GM06990 (cell line): ENCODE results near the gene COL4A2.

Experiments
- DNase-seq: peaks from one replicate; pipeline ENCODE4 v3.0.0-alpha.2; 2011; ENCODE audit not compliant: insufficient read length; ENCODE audit errors: extremely low read depth
- H3K27me3 ChIP-seq: replicated peaks from 2 replicates; pipeline ENCODE4 v1.6.0; 2011; ENCODE audit warnings: low read length; ENCODE audit not compliant: control insufficient read depth, insufficient read depth
- H3K36me3 ChIP-seq: 2 replicates; pipeline ENCODE4 v1.5.1; 2011; ENCODE audit warnings: low read length; ENCODE audit not compliant: control insufficient read depth, insufficient read depth
- H3K4me3 ChIP-seq: replicated peaks from 2 replicates; pipeline ENCODE4 v1.5.1; 2011; ENCODE audit warnings: low read depth, mild to moderate bottlenecking, control low read depth, low read length
- TF ChIP-seq, protein P1 (sequence below): IDR thresholded peaks from 2 replicates; pipeline ENCODE4 v1.5.1; 2011; ENCODE audit warnings: low read length, control low read depth, mild to moderate bottlenecking, inconsistent platforms; ENCODE audit not compliant: insufficient read depth, poor library complexity, severe bottlenecking

Gene COL4A2

DNA sequence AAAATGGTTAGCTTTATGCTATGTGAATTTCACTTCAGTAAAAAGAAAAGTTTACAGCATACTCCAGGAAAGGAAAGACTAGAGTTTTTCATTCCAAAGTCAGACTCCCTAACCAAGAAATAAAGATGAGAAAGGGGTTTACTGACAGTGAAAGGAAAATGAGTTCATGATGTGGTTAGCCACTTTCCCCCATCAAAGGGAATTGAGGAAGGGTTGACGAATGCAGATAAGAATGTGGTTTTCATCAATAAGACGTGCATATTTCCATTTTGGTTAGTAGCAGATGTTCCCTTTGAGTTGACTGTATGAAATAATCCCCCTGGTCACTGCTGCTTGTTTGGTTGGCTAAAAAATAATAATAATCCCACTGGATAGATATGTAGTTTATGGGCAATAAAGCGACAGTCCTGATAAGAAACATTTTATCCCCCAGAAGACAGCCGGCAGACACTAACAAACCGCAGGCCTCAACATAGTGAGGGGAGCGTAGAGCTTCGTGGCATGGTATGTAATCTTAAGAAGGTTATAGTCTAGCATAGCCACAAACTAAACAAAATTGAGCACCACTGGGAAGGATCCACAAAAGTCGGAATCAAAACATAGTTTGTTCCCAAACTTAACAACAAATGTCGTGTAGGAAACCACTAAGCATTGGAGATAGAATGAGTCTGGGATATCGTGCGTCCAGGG lies 114.8 kb downstream of the COL4A2 start:
- DNase-seq = no peak
- no peaks in the 10 kb centered on the region for H3K36me3 ChIP-seq
- H3K27me3 ChIP-seq = no peaks in the 10 kb centered on the region
- TF ChIP-seq, protein P1, sequence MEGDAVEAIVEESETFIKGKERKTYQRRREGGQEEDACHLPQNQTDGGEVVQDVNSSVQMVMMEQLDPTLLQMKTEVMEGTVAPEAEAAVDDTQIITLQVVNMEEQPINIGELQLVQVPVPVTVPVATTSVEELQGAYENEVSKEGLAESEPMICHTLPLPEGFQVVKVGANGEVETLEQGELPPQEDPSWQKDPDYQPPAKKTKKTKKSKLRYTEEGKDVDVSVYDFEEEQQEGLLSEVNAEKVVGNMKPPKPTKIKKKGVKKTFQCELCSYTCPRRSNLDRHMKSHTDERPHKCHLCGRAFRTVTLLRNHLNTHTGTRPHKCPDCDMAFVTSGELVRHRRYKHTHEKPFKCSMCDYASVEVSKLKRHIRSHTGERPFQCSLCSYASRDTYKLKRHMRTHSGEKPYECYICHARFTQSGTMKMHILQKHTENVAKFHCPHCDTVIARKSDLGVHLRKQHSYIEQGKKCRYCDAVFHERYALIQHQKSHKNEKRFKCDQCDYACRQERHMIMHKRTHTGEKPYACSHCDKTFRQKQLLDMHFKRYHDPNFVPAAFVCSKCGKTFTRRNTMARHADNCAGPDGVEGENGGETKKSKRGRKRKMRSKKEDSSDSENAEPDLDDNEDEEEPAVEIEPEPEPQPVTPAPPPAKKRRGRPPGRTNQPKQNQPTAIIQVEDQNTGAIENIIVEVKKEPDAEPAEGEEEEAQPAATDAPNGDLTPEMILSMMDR = no peak
- H3K4me3 ChIP-seq = no peak overlapping the region

DNA sequence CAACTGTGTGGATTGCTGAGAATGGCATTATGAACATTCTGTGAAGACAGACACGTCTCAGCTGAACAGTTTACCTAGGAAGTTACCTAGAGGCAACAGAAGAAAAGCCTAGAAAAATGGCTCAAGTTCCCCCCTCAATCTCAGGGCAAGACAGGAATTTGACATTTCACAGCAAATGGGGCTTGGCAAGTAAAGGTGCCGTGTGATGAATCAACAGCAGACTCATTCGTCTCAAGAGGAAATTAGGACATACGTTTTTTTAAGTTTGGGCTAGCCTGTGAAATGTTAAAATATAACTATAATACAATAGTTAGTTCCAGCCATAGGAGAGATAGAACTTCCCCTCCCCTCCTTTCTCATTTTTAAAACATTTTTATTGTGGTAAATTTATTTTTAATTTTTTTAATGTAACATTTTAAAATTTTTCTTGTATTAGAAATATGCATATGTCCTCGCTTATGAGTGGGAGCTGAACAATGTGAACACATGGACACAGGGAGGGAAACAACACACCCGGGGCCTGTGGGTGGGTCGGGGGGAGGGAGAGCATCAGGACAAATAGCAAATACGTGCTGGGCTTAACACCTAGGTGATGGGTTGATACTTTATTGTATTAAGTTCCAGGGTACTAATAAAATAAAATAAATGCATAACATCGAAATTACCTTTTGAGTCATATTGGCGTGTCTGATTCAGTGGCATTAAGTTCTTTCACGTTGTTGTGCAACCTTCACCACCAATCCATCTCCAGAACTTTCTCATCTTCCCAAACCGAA lies 116.0 kb downstream of the COL4A2 start:
- H3K4me3 ChIP-seq = no peak overlapping the region
- H3K36me3 ChIP-seq = no peaks in the 10 kb centered on the region
- DNase-seq = no peak
- TF ChIP-seq, protein P1 = no peak
- no peaks in the 10 kb centered on the region for H3K27me3 ChIP-seq

DNA sequence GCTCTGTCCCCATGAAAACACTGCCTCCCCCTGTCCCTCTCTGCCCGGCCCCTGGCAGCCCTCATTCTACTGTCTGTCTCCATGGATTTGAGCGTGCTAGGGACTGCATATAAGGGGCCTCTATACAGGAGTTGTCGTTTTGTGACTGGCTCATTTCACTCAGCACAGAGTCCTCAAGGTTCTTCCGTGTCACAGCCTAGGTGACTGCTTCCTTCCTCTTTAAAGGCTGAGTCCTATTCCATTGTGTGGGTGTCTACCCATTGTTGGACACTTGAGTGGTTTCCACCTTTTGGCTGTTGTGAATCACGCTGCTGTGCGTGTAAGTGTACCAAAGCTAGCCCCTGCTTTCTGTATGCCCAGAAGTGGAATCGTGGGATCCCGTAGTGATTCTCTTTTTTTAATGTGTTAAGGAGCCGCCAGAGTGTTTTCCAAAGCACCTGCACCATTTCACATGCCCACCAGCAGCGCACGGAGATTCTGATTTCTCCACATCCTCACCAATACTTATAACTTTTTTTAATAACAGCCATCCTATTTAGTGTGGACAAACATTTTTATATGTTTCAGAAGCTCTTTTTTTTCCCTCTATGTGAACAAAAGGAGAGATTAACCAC lies 116.7 kb downstream of the COL4A2 start:
- no peak for DNase-seq
- Histone ChIP-seq H3K36me3 (no peaks in the 10 kb centered on the region), H3K27me3 (no peaks in the 10 kb centered on the region), H3K4me3 (no peak overlapping the region)
- TF ChIP-seq, protein P1 = no peak

DNA sequence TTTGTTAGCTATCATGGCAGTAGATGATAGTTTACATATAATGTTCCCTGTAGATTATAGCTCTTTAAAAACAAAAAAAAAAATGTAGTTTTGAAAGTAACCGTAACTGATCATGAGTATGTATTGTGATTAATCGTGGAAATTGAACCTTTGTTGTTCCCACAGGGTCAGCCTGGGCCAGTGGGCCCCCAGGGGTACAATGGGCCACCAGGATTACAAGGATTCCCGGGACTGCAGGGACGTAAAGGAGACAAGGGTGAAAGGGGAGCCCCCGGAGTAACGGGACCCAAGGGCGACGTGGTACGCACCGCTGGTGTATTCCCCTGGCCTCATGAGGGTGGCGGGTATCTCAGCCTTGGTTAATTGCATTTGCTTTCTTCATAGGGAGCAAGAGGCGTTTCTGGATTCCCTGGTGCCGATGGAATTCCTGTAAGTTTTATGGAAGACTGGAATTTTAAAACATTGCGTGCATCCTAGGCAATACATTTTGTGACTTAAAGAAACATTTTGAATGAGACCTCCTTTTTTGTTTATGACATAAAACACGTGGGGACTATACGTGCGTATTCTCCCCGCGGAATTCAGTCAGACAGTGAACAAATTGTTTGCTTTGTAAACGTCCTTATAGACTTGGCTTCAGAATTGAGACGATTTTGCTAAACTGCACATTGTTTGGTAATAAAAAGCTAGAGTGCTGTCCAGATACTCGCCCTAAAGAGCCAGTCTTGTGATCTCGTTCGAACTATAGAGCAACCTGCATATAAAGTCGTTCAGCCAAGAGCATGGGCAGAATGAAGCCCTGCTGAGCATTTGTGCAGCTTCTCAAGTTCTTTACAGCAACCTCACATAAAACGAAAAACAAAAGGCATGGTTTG lies 117.7 kb downstream of the COL4A2 start:
- Histone ChIP-seq H3K4me3 (no peak overlapping the region), H3K36me3 (no peaks in the 10 kb centered on the region), H3K27me3 (no peaks in the 10 kb centered on the region)
- no peak for DNase-seq
- TF ChIP-seq, protein P1 = no peak

DNA sequence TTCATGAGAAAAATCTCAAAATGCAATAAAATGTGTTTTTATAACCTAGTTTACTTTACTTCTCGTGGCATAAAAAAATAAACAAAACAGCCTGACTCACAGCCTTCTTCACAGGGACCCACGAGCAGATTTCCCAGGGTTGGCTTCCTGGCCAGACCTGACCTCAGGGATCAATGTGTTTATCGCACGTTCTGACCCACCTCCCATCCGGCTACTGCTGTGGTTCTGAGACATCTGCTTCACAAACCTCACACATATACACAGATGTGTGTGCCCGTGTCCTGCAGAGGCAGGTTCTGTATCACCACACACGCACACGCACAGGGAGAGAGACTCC lies 118.3 kb downstream of the COL4A2 start:
- H3K27me3 ChIP-seq = no peaks in the 10 kb centered on the region
- TF ChIP-seq, protein P1 = no peak
- DNase-seq = no peak
- no peak overlapping the region for H3K4me3 ChIP-seq
- no peaks in the 10 kb centered on the region for H3K36me3 ChIP-seq
